ENCODE results near the gene CFAP61.

The CFAP61 gene

DNA sequence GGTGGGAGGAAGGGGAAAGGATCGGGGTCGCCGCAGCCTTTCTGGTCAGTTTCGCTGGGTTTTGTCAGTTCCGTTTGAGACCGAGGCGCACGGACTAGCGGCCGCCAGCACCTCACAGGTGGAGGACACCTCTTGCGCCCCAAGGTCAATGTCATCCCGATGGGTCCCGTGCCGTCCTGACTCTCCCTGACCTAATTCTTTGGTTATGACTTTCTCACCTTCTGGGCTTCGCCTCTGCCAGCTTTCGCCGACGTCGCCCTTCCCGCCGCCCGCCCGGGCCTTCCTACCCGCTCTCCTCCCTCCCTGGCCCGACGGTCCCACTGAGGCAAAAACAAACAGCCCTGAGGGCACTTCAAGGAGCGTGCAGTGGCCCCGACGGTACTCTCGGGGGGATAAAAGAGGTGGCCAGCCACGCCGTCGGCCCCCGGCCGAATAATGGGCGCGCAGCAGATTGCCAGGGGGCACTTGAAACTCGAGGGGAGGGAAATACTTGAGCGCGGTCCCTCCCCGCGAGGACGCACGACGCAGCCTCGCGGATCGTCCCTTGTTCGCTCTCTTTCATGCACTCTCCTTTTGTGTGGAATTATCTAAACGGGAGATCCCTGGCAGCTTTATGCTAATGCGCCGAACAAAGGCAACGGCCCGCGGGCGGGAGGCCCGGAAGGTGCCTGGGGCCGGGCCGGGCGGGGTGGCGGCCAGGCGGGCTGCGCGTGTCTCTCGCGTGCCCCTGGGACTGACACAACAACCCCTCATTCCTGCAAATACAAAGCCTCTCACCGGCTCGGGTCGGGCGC is 311.7 kb downstream of the CFAP61 start:
- DNase-seq (ENCODE audit: low read depth, low spot score): peak; percentile 14

GRCh38 chr20:20364593-20365479 is 312.5 kb downstream of the CFAP61 start:
- no peak for DNase-seq (ENCODE audit: low read depth, low spot score)

DNA sequence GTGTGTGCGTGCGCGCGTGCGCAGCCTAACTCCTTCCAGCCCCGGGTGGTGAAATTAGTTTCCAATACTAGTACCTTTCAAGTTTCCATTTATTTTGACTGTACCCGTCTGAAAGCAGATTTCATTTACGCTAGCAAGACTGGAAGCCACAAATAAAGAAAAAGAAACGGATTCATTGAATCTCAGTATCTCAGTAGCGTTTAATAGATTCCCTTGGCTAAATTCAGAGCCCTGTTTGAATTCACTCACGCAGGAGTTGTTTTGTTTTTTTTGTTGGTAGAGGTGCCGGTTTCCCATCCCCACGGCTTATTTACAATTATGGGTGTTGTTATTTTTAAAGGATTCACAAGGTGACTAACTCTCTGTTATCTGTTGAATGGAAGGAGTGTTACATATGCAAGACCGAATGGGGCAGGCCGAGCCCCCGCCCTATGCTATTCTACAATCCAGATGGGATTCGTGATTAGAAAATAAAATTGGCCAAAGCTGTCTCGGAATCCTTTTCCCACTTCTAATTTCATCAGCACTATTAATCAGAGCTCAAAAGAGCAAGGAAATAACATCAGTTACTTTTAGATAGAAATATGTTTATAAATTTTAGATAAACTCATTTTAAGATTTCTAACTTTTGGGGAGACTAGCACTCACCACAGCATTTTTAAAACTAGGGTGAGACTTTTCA is 313.3 kb downstream of the CFAP61 start:
- no peak for DNase-seq (ENCODE audit: low read depth, low spot score)

GRCh38 chr20:20366551-20366875 is 314.2 kb downstream of the CFAP61 start:
- DNase-seq (ENCODE audit: low read depth, low spot score): no peak

- DNase-seq (ENCODE audit: low read depth, low spot score): peak; percentile 22
These were observed 314.7 kb downstream of the CFAP61 start for GRCh38 chr20:20366876-20367574.

DNA sequence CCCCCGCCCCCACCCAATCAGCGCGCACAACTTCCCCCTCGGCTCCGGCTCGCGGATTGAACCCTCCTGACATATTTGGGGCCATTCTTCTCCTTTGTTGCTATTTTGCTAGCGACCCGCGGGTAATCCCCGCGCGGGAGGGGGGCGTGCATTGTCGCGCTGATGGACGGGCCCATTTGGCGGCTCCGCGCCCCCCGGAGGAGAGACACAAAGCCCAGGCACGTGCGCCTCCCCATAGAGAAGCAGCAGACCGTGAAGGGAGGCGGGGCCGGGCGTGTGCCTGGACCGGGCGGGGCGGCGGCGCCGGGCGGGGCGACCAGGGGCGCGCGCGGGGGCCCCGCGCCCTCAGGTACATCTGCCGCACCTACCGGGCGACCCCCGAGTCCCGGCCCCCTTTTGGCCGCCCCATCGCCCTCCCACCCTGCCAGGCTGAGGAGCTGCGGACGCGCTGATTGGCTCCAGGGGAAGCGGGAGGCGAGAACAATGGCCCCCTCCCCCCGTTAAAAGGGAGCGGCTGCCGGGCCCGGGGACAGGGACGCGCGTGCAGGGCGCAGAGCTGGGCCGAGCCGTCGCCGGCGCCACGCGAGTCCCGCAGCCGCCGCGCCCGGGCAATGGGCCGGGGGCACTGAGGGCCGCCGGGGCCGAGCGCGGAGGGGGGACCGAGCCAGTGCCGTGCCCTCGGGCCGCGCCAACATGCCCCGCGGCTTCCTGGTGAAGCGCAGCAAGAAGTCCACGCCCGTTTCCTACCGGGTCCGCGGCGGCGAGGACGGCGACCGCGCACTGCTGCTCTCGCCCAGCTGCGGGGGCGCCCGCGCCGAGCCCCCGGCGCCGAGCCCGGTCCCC is 315.5 kb downstream of the CFAP61 start, which contains the start of gene INSM1:
Gene INSM1, plus strand, starts transcription at position 530 of the 843 bp plus-strand sequence. Its CDS starts 164 bp downstream, at position 694.
- DNase-seq (ENCODE audit: low read depth, low spot score): peak; percentile 11

- peak; percentile 42 for DNase-seq (ENCODE audit: low read depth, low spot score)
These were observed 316.3 kb downstream of the CFAP61 start for GRCh38 chr20:20368418-20369249.

DNA sequence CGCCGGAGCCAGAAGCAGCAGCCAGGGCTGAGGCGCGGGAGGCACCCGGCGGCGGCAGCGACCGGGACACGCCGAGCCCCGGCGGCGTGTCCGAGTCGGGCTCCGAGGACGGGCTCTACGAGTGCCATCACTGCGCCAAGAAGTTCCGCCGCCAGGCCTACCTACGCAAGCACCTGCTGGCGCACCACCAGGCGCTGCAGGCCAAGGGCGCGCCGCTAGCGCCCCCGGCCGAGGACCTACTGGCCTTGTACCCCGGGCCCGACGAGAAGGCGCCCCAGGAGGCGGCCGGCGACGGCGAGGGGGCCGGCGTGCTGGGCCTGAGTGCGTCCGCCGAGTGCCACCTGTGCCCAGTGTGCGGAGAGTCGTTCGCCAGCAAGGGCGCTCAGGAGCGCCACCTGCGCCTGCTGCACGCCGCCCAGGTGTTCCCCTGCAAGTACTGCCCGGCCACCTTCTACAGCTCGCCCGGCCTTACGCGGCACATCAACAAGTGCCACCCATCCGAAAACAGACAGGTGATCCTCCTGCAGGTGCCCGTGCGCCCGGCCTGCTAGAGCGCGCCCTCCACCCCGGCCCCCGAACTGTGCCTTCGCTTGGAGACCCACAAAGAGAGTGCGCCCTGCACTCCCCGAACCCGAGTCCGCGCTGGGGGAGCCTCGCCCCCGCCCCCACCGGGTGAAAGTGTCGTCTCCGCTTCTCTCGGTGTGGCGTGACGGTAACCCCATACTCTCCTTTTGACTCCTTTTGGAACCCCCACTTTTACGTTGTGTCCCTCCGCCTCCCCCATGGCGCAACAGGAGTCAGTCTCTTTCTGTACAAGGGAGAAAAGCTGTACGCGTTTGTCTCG is 317.1 kb downstream of the CFAP61 start:
- DNase-seq (ENCODE audit: low read depth, low spot score): no peak

GRCh38 chr20:20370094-20370575 is 317.8 kb downstream of the CFAP61 start:
- DNase-seq (ENCODE audit: low read depth, low spot score): peak; percentile 22

DNA sequence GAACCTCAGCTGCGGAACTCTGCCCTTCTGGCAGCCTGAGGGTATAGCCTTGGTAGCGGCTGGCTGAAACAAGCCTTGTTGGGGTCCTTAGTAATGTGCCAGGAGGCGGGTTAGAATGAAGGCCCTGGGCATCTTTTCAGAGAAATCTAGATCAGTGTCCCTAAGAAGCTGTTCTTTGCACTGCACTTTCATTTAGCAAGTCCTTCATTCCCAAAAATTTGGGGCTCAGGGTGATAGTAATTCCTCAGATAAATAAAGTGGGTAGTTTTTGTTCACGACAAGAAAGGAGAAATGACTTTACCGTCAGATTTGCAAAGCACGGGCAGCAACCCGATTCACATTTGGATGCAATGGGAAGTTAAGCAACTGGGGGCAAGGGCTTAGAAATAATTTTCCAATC is 318.8 kb downstream of the CFAP61 start:
- DNase-seq (ENCODE audit: low read depth, low spot score): no peak

- no peak for DNase-seq (ENCODE audit: low read depth, low spot score)
These were observed 319.3 kb downstream of the CFAP61 start for GRCh38 chr20:20371681-20372080.

DNA sequence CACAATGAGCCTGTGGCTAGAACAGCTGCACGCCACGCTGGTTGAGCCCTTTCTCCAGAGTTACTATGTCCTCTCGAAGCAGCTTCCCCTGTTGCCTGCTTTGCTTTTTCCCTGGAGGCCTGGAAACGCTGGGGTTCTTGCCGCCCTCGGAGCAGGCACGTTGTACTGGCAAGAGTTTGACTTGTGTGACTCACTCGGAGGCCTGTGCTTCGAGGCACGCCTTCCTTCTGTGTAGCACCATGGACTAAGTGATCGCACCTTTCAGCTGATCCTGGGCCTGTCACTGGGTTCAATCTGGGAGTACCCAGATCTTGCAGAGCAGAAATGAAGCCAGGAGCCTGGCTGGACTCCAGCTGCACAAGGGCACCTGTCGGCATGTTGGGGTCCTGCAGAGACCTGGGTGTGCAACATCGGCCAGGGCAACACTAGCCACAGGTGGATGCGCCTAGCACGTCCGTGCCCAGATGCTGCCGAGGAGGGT is 320.8 kb downstream of the CFAP61 start:
- peak; percentile 56 for DNase-seq (ENCODE audit: low read depth, low spot score)

- DNase-seq (ENCODE audit: low read depth, low spot score): no peak
These were observed 323.5 kb downstream of the CFAP61 start for GRCh38 chr20:20375862-20376261.

DNA sequence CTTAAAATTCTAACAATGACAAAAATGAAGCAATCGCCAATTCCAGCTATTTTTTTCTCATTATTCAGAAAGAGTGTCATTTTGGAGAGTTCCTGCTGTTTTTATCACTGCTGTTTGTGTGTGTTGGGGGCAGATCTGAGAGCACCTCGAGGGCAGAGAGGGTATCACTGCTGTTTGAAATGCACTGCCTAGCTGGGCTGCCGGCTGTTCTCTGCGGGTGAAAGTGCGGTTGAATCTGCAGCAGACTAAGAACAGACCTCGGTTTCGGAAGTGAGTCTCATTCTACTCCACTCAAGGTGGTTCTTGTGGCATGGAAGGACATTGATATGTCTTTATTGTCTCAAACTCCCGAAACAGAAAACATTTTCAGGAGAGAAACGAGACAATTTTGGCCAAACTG is 333.9 kb downstream of the CFAP61 start:
- DNase-seq (ENCODE audit: low read depth, low spot score): no peak

- DNase-seq (ENCODE audit: low read depth, low spot score): no peak
These were observed 338.1 kb downstream of the CFAP61 start for GRCh38 chr20:20390393-20390792.

DNA sequence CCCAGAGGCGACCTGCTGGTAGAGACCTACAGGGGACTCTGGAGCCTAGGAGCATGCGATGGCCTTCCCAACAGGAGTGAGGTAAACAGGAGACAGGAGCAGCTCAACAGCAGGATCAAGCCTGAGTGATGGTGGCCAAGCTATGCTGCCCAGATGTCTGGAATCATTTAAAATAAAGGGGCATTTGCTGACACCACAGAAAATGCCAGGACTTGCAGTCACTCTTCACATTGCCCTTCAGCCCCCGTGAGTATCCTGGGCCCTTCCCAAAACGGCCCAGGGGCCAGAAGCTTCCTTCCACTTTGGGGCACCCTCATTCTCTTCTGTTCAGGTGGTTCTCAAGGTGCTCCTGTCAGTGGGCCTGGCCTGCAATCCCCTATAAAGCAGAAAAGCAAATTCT is 338.8 kb downstream of the CFAP61 start:
- no peak for DNase-seq (ENCODE audit: low read depth, low spot score)

GRCh38 chr20:20391766-20392165 is 339.4 kb downstream of the CFAP61 start:
- DNase-seq (ENCODE audit: low read depth, low spot score): no peak
